ENCODE measurements around the gene POU2AF3. TPM values are rescaled to one million over a fixed set of nuclear protein-coding genes. Genes with fewer than 3 reads are reported as not detected.
"Not testable (repeated sequence)": the region's sequence is repeated elsewhere in the genome, so short reads cannot be mapped to it uniquely, and the experiment has no call there.

Gene POU2AF3
- total RNA-seq, 1 experiment from 2014 or later: 3.0 TPM

DNA sequence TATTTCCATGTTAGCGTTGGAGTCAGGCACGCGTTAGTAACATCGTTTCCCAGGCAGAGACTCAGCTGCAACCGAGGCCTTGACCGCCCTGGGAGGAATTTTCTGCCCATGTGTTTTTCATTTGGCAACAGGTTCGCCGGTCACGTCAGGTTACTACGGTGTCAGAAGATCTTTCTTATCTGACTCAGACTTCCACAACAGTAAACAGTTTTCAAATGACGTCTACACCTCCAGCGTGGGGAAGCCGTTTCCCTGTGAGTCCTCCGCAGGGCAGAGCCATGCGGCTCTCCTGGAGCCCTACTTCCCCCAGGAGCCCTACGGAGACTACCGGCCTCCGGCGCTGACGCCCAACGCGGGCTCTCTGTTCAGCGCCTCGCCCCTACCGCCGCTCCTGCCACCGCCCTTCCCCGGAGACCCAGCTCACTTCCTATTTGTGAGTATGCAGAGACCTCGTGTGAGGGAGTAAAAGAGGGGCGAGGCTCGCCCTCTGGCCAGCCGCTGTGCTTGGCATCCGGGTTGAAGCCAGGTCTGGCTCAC is 14.3 kb upstream of the POU2AF3 start:
- Histone ChIP-seq H3K4me1 (replicated peaks; ENCODE audit: insufficient read depth) (no peaks in the 10 kb centered on the region), H3K9me2 (ENCODE audit: insufficient read depth) (peaks cover 4% of the 10 kb centered on the region; the same call in 1 of the 2 replicates), H3K4me2 (no peak overlapping the region), H3F3A (ENCODE audit: insufficient read depth, low read depth) (no peaks in the 10 kb centered on the region), H3K36me3 (ENCODE audit: low read depth) (no peaks in the 10 kb centered on the region), H3K79me2 (ENCODE audit: low read depth) (no peaks in the 10 kb centered on the region), H3K4me3 (no peak overlapping the region), H4K20me1 (ENCODE audit: insufficient read depth) (no peaks in the 10 kb centered on the region), H3K27ac (no peak overlapping the region), H2AFZ (no peak overlapping the region), H3K27me3 (ENCODE audit: insufficient read depth, low read depth) (no peaks in the 10 kb centered on the region), H3K9me3 (ENCODE audit: insufficient read depth, low read depth) (no peaks in the 10 kb centered on the region)
- intact Hi-C loops (cut with micrococcal nuclease; ENCODE audit: unreplicated experiment): loop anchor here (1.0 to 10.0 kb wide), 4 partner anchors 139 to 561 kb away; no protein-coding TSS in a partner anchor
- no peak for DNase-seq
- no TSS peak for BruUV-seq (replicated peaks)
- CTCF ChIA-PET: no interaction called here
- TF ChIP-seq EZH2 (IDR thresholded peaks at IDR 0.05; ENCODE audit: low read depth): no peak
- TF ChIP-seq, protein P1, sequence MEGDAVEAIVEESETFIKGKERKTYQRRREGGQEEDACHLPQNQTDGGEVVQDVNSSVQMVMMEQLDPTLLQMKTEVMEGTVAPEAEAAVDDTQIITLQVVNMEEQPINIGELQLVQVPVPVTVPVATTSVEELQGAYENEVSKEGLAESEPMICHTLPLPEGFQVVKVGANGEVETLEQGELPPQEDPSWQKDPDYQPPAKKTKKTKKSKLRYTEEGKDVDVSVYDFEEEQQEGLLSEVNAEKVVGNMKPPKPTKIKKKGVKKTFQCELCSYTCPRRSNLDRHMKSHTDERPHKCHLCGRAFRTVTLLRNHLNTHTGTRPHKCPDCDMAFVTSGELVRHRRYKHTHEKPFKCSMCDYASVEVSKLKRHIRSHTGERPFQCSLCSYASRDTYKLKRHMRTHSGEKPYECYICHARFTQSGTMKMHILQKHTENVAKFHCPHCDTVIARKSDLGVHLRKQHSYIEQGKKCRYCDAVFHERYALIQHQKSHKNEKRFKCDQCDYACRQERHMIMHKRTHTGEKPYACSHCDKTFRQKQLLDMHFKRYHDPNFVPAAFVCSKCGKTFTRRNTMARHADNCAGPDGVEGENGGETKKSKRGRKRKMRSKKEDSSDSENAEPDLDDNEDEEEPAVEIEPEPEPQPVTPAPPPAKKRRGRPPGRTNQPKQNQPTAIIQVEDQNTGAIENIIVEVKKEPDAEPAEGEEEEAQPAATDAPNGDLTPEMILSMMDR (conservative IDR thresholded peaks at IDR 0.05): no peak
- POLR2A ChIA-PET (ENCODE audit: unreplicated experiment): no interaction called here

DNA sequence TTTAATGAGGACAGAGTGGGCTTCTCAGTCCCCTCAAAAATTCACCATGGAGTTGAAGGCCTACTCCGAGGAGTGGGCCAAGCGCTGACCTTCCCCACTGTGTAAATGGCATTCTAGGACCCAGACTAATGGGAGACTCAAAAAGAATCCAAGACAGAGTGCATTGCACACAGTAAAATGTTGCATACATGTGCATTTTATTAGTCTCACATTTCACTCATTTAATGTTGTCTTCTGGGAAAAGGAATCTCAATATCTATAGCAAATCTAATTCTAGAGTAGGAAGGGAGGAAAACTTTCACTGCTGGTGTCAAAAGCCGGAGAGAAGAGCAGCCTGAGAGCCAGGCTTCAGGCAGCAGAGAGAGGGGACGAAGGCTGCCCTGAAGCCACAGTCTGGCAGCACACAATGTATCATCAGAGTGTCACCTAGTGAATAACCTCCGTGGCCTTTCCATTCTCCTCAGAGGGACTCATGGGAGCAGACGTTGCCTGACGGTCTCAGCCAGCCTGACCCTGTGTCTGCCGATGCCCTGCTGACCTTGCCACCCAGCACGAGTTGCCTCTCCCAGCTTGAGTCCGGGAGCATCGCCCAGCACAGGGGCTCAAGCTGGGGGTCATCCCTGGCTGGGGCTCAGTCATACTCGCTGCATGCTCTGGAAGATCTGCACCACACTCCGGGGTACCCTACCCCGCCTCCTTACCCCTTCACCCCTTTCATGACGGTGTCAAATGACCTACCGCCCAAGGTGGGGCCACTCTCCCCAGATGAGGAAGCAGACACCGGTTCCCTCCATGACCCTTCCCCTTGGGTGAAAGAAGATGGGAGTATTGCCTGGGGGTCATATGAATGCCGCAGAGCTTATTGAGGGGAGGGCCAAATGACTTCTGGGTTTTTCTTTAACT is 12.9 kb upstream of the POU2AF3 start:
- TF ChIP-seq, protein P1 (conservative IDR thresholded peaks at IDR 0.05): no peak
- no peak for TF ChIP-seq EZH2 (IDR thresholded peaks at IDR 0.05; ENCODE audit: low read depth)
- H3K9me3 ChIP-seq (ENCODE audit: insufficient read depth, low read depth): no peaks in the 10 kb centered on the region
- intact Hi-C loops (cut with micrococcal nuclease; ENCODE audit: unreplicated experiment): loop anchor here (10.0 kb wide), 2 partner anchors 489 to 559 kb away; no protein-coding TSS in a partner anchor
- no peak overlapping the region for H2AFZ ChIP-seq
- H3F3A ChIP-seq (ENCODE audit: insufficient read depth, low read depth): no peaks in the 10 kb centered on the region
- H3K4me3 ChIP-seq: no peak overlapping the region
- CTCF ChIA-PET: interaction anchor here (0.6 to 0.7 kb wide), 2 partner anchors 850 to 1914 kb away, joined by 3 read pairs; no protein-coding TSS in a partner anchor
- DNase-seq: no peak
- POLR2A ChIA-PET (ENCODE audit: unreplicated experiment): no interaction called here
- peaks cover 4% of the 10 kb centered on the region; the same call in 1 of the 2 replicates for H3K9me2 ChIP-seq (ENCODE audit: insufficient read depth)
- no peaks in the 10 kb centered on the region for H4K20me1 ChIP-seq (ENCODE audit: insufficient read depth)
- H3K27ac ChIP-seq: no peak overlapping the region
- no peak overlapping the region for H3K4me2 ChIP-seq
- H3K36me3 ChIP-seq (ENCODE audit: low read depth): no peaks in the 10 kb centered on the region
- H3K27me3 ChIP-seq (ENCODE audit: insufficient read depth, low read depth): no peaks in the 10 kb centered on the region
- BruUV-seq (replicated peaks): no TSS peak
- H3K79me2 ChIP-seq (ENCODE audit: low read depth): no peaks in the 10 kb centered on the region
- no peaks in the 10 kb centered on the region for H3K4me1 ChIP-seq (replicated peaks; ENCODE audit: insufficient read depth)

DNA sequence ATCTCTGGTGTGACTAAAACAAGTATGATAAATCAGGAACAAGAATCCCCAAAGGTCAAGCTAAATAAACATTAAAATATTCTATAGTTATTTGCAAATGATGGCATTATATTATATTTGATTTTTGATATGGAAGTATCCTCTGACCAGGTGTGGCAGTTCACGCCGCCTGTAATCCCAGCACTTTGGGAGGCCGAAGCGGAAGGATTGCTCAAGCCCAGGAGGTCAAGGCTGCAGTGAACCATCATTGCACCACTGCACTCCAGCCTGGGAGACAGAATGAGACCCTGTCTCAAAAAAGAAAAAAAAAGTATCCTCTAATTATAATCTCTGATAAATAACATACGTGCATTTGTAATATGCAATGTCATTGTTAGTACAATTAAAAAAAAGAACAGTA is 6.6 kb upstream of the POU2AF3 start:
- TF ChIP-seq EZH2 (IDR thresholded peaks at IDR 0.05; ENCODE audit: low read depth): no peak
- TF ChIP-seq, protein P1 (conservative IDR thresholded peaks at IDR 0.05): no peak
- no peak for DNase-seq
- no peak overlapping the region for H3K4me3 ChIP-seq
- ChIA-PET POLR2A (ENCODE audit: unreplicated experiment) (interaction anchor here (0.6 kb wide), 1 partner anchor 32 kb away, joined by 3 read pairs; no protein-coding TSS in a partner anchor), CTCF (no interaction called here)
- H3K9me3 ChIP-seq (ENCODE audit: insufficient read depth, low read depth): no peaks in the 10 kb centered on the region
- H3K36me3 ChIP-seq (ENCODE audit: low read depth): no peaks in the 10 kb centered on the region
- peaks cover 4% of the 10 kb centered on the region; the same call in 1 of the 2 replicates for H3K9me2 ChIP-seq (ENCODE audit: insufficient read depth)
- no peak overlapping the region for H2AFZ ChIP-seq
- intact Hi-C loops (cut with micrococcal nuclease; ENCODE audit: unreplicated experiment): no loop called here
- H3K4me1 ChIP-seq (replicated peaks; ENCODE audit: insufficient read depth): 0 out of 2 replicates have a peak, but pooled peaks cover 5% of the 10 kb centered on the region
- no peaks in the 10 kb centered on the region for H4K20me1 ChIP-seq (ENCODE audit: insufficient read depth)
- no TSS peak for BruUV-seq (replicated peaks)
- H3K79me2 ChIP-seq (ENCODE audit: low read depth): no peaks in the 10 kb centered on the region
- no peaks in the 10 kb centered on the region for H3F3A ChIP-seq (ENCODE audit: insufficient read depth, low read depth)
- no peaks in the 10 kb centered on the region for H3K27me3 ChIP-seq (ENCODE audit: insufficient read depth, low read depth)
- no peak overlapping the region for H3K4me2 ChIP-seq
- H3K27ac ChIP-seq: no peak overlapping the region

DNA sequence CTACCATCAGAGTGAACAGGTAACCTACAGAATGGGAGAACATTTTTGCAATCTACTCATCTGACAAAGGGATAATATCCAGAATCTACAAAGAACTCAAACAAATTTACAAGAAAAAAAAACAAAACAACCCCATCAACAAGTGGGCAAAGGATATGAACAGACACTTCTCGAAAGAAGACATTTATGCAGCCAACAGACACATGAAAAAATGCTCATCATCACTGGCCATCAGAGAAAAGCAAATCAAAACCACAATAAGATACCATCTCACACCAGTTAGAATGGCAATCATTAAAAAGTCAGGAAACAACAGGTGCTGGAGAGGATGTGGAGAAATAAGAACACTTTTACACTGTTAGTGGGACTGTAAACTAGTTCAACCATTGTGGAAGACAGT is 5.9 kb upstream of the POU2AF3 start:
- DNase-seq; H3K27ac ChIP-seq; H3K36me3 ChIP-seq (ENCODE audit: low read depth); H3F3A ChIP-seq (ENCODE audit: insufficient read depth, low read depth); H3K9me2 ChIP-seq (ENCODE audit: insufficient read depth); H3K4me1 ChIP-seq (replicated peaks; ENCODE audit: insufficient read depth); H2AFZ ChIP-seq; intact Hi-C loops (cut with micrococcal nuclease; ENCODE audit: unreplicated experiment); H3K9me3 ChIP-seq (ENCODE audit: insufficient read depth, low read depth); H3K4me2 ChIP-seq; H3K79me2 ChIP-seq (ENCODE audit: low read depth); CTCF ChIA-PET; BruUV-seq (replicated peaks); H3K4me3 ChIP-seq; H4K20me1 ChIP-seq (ENCODE audit: insufficient read depth); POLR2A ChIA-PET (ENCODE audit: unreplicated experiment); H3K27me3 ChIP-seq (ENCODE audit: insufficient read depth, low read depth): not testable (repeated sequence)
